T-cell (primary cell): Measurements from ENCODE around the gene DNAH10. TPM values are rescaled to one million over a fixed set of nuclear protein-coding genes. Genes with fewer than 3 reads are reported as not detected.

Source experiments
- ATAC-seq, 4 experiments: fragments of 200-7000 bp in 3 of 4; fragments of 150-1000 bp in 1 of 4; cut with Tn5 transposase; replicated peaks in 1 of 4; 1 replicate in 3 of 4; 2 replicates in 1 of 4; pipeline ENCODE4 v1.10.0; 2021; ENCODE audit warnings: moderate library complexity in 3 of 4, mild to moderate bottlenecking in 2 of 4, moderate number of reproducible peaks in 1 of 4
- CTCF ChIA-PET, 2 donors: fragments of 300-600 bp; sonication (Branson Sonifier 250); formaldehyde crosslinking; loops; one replicate each; lab custom pipeline; 2022; ENCODE audit warnings: antibody characterized with exemption in 2 of 2; lab: Charles Lee
- POLR2A ChIA-PET, 2 donors: fragments of 300-600 bp; sonication (Branson Sonifier 250); formaldehyde crosslinking; loops; one replicate each; lab custom pipeline; 2022; ENCODE audit warnings: antibody characterized with exemption in 2 of 2; lab: Charles Lee
- DNase-seq, 35 experiments: peaks; one replicate each; pipeline versions ENCODE4 v3.0.0 to v3.0.0-alpha.2; 2013 to 2023
- H3K27ac ChIP-seq: one replicate; pipeline ENCODE4 v1.5.1; 2013; ENCODE audit warnings: low read length
- H3K27me3 ChIP-seq, 2 experiments: replicated peaks in 1 of 2; 1 replicate in 1 of 2; 2 replicates in 1 of 2; pipeline versions ENCODE4 v1.6.1 to v1.7.0; 2013; ENCODE audit warnings: low read length in 1 of 2, mixed read lengths in 1 of 2; ENCODE audit not compliant: control insufficient read depth in 2 of 2, insufficient read depth in 2 of 2; ENCODE audit errors: extremely low read depth in 1 of 2
- H3K36me3 ChIP-seq, 2 donors: 1 replicate in 1 of 2; 2 replicates in 1 of 2; pipeline versions ENCODE4 v1.6.1 to v1.7.0; 2013; ENCODE audit warnings: low read length in 1 of 2; ENCODE audit not compliant: control insufficient read depth in 2 of 2, insufficient read depth in 1 of 2; ENCODE audit errors: extremely low read depth in 1 of 2
- H3K4me1 ChIP-seq, 2 experiments: 1 replicate in 1 of 2; 2 replicates in 1 of 2; pipeline versions ENCODE4 v1.6.1 to v1.7.0; 2013; ENCODE audit warnings: low read length in 2 of 2, mixed read lengths in 1 of 2; ENCODE audit not compliant: insufficient read depth in 2 of 2, control insufficient read depth in 1 of 2; ENCODE audit errors: extremely low read depth in 1 of 2
- H3K4me3 ChIP-seq, 2 donors: 1 replicate in 1 of 2; 2 replicates in 1 of 2; pipeline versions ENCODE4 v1.5.1 to v1.7.0; 2013; ENCODE audit warnings: mild to moderate bottlenecking in 2 of 2, low read length in 1 of 2, moderate library complexity in 1 of 2; ENCODE audit not compliant: control insufficient read depth in 1 of 2; ENCODE audit errors: extremely low read depth in 1 of 2
- H3K9me3 ChIP-seq: 2 replicates; pipeline ENCODE4 v1.7.0; 2013
- H3K27ac Mint-ChIP-seq, 2 donors: one replicate each; pipeline ENCODE4 v1.8.0; 2020 to 2021; ENCODE audit warnings: mild to moderate bottlenecking in 2 of 2, mixed read lengths in 2 of 2
- H3K27me3 Mint-ChIP-seq, 2 donors: one replicate each; pipeline ENCODE4 v1.8.0; 2021 to 2022; ENCODE audit warnings: mixed read lengths in 2 of 2
- H3K36me3 Mint-ChIP-seq: one replicate; pipeline ENCODE4 v1.8.0; 2021; ENCODE audit warnings: mixed read lengths
- H3K4me1 Mint-ChIP-seq, 3 donors: one replicate each; pipeline ENCODE4 v1.8.0; 2020 to 2022; ENCODE audit warnings: mixed read lengths in 3 of 3, mild to moderate bottlenecking in 1 of 3
- H3K4me3 Mint-ChIP-seq, 3 donors: one replicate each; pipeline ENCODE4 v1.8.0; 2020 to 2022; ENCODE audit warnings: mild to moderate bottlenecking in 3 of 3, mixed read lengths in 3 of 3, moderate library complexity in 3 of 3
- H3K9me3 Mint-ChIP-seq, 3 donors: one replicate each; pipeline ENCODE4 v1.8.0; 2020 to 2022; ENCODE audit warnings: mixed read lengths in 3 of 3
- WGBS: methylation state at CpG from one replicate; pipeline ENCODE4 v1.1.5; 2013; ENCODE audit warnings: missing lambda C conversion rate; ENCODE audit not compliant: insufficient coverage; 5-methylcytosine and 5-hydroxymethylcytosine counted together
- total RNA-seq, 35 experiments: library from RNA in 6 of 35; stranded (reverse) in 6 of 35; fragments of 120-200 nt in 1 of 35; gene quantifications; one replicate each; pipeline versions ENCODE4 v1.2.1 to v1.2.4 and lab custom pipeline; 2013 to 2026

DNAH10 gene
- total RNA-seq, 5 donors from 2014 or later (not counting 1 experiment from before 2014, with no cell fraction given) = 0.08 to 0.32 (median 0.19) TPM

- POLR2A ChIA-PET = no interaction called here
These were observed 96.9 kb downstream of the DNAH10 start for GRCh38 chr12:123859035-123859434.

GRCh38 chr12:123860377-123860776, 98.3 kb downstream of the DNAH10 start:
- Mint-ChIP-seq H3K27ac (no peak overlapping the region), H3K4me3 (no peak overlapping the region), H3K27me3 (peaks cover 0 to 5% of the 10 kb centered on the region in 2 donors), H3K36me3 (no peaks in the 10 kb centered on the region), H3K9me3 (no peaks in the 10 kb centered on the region), H3K4me1 (no peaks in the 10 kb centered on the region)
- Histone ChIP-seq H3K36me3 (no peaks in the 10 kb centered on the region), H3K27me3 (peaks cover 0 to 10% of the 10 kb centered on the region in 2 experiments), H3K4me1 (no peaks in the 10 kb centered on the region), H3K27ac (no peak overlapping the region), H3K9me3 (no peaks in the 10 kb centered on the region), H3K4me3 (no peak overlapping the region)
- ATAC-seq (no peak), DNase-seq (no peak)
- 67% methylated on average over 1 of the region's 3 CpGs for WGBS
- ChIA-PET CTCF (no interaction called here), POLR2A (no interaction called here)

More at GRCh38 chr12:123859035-123859434, 96.9 kb downstream of the DNAH10 start:
- no peaks in the 10 kb centered on the region for H3K4me1 Mint-ChIP-seq
- Histone ChIP-seq H3K36me3 (no peaks in the 10 kb centered on the region), H3K9me3 (no peaks in the 10 kb centered on the region), H3K4me3 (no peak overlapping the region), H3K4me1 (no peaks in the 10 kb centered on the region), H3K27me3 (peaks cover 0 to 10% of the 10 kb centered on the region in 2 experiments), H3K27ac (no peak overlapping the region)
- ATAC-seq = no peak
- WGBS = 92% methylated on average over 8 of the region's 13 CpGs
- H3K36me3 Mint-ChIP-seq = no peaks in the 10 kb centered on the region
- H3K27me3 Mint-ChIP-seq = peaks cover 0 to 5% of the 10 kb centered on the region in 2 donors
- H3K9me3 Mint-ChIP-seq = no peaks in the 10 kb centered on the region
- CTCF ChIA-PET = no interaction called here
- no peak overlapping the region for H3K27ac Mint-ChIP-seq
- no peak overlapping the region for H3K4me3 Mint-ChIP-seq
- no peak for DNase-seq

GRCh38 chr12:123861392-123861791, 99.3 kb downstream of the DNAH10 start:
- ChIA-PET POLR2A (no interaction called here), CTCF (no interaction called here)
- Mint-ChIP-seq H3K4me1 (no peaks in the 10 kb centered on the region), H3K4me3 (no peak overlapping the region), H3K36me3 (no peaks in the 10 kb centered on the region), H3K27ac (no peak overlapping the region), H3K9me3 (no peaks in the 10 kb centered on the region), H3K27me3 (peaks cover 0 to 5% of the 10 kb centered on the region in 2 donors)
- Histone ChIP-seq H3K4me1 (no peaks in the 10 kb centered on the region), H3K9me3 (no peaks in the 10 kb centered on the region), H3K27me3 (peaks cover 0 to 8% of the 10 kb centered on the region in 2 experiments), H3K36me3 (no peaks in the 10 kb centered on the region), H3K4me3 (no peak overlapping the region), H3K27ac (no peak overlapping the region)
- DNase-seq (no peak), ATAC-seq (no peak)
- WGBS = 73% methylated on average over 3 of the region's 4 CpGs

- Histone ChIP-seq H3K4me3 (no peak overlapping the region), H3K27me3 (peaks cover 0 to 24% of the 10 kb centered on the region in 2 experiments), H3K27ac (no peak overlapping the region), H3K4me1 (no peaks in the 10 kb centered on the region), H3K9me3 (no peaks in the 10 kb centered on the region), H3K36me3 (no peaks in the 10 kb centered on the region)
- no CpG with 5 or more reads among the region's 1 CpG for WGBS
- DNase-seq (no peak), ATAC-seq (no peak)
- no peak overlapping the region for H3K4me3 Mint-ChIP-seq
- peaks cover 7 to 23% of the 10 kb centered on the region in 2 donors for H3K27me3 Mint-ChIP-seq
- H3K36me3 Mint-ChIP-seq = no peaks in the 10 kb centered on the region
- POLR2A ChIA-PET = no interaction called here
- no peaks in the 10 kb centered on the region for H3K4me1 Mint-ChIP-seq
- CTCF ChIA-PET = no interaction called here
- H3K9me3 Mint-ChIP-seq = no peaks in the 10 kb centered on the region
- H3K27ac Mint-ChIP-seq = no peak overlapping the region
These were observed 105.0 kb downstream of the DNAH10 start for GRCh38 chr12:123867141-123867540.

GRCh38 chr12:123868791-123869190, 106.7 kb downstream of the DNAH10 start:
- H3K9me3 Mint-ChIP-seq = no peaks in the 10 kb centered on the region
- DNase-seq (no peak), ATAC-seq (no peak)
- WGBS = 87% methylated on average over 9 of the region's 10 CpGs
- Histone ChIP-seq H3K4me3 (no peak overlapping the region), H3K27ac (no peak overlapping the region), H3K9me3 (no peaks in the 10 kb centered on the region), H3K4me1 (no peaks in the 10 kb centered on the region), H3K36me3 (no peaks in the 10 kb centered on the region), H3K27me3 (peaks cover 0 to 24% of the 10 kb centered on the region in 2 experiments)
- POLR2A ChIA-PET = no interaction called here
- CTCF ChIA-PET = no interaction called here
- no peak overlapping the region for H3K4me3 Mint-ChIP-seq
- no peak overlapping the region for H3K27ac Mint-ChIP-seq
- H3K27me3 Mint-ChIP-seq = peaks cover 7 to 23% of the 10 kb centered on the region in 2 donors
- H3K4me1 Mint-ChIP-seq = no peaks in the 10 kb centered on the region
- H3K36me3 Mint-ChIP-seq = no peaks in the 10 kb centered on the region

- Mint-ChIP-seq H3K4me3 (no peak overlapping the region), H3K27ac (no peak overlapping the region), H3K36me3 (no peaks in the 10 kb centered on the region), H3K4me1 (no peaks in the 10 kb centered on the region), H3K27me3 (peaks cover 0 to 16% of the 10 kb centered on the region in 2 donors), H3K9me3 (no peaks in the 10 kb centered on the region)
- POLR2A ChIA-PET = no interaction called here
- no peaks in the 10 kb centered on the region for H3K4me1 ChIP-seq
- no peak overlapping the region for H3K27ac ChIP-seq
- H3K36me3 ChIP-seq = no peaks in the 10 kb centered on the region
- ATAC-seq (no peak), DNase-seq (no peak)
- no peaks in the 10 kb centered on the region for H3K9me3 ChIP-seq
- WGBS = 60% methylated on average over 1 of the region's 3 CpGs
- peaks cover 0 to 18% of the 10 kb centered on the region in 2 experiments for H3K27me3 ChIP-seq
- H3K4me3 ChIP-seq = no peak overlapping the region
- CTCF ChIA-PET = no interaction called here
These were observed 111.7 kb downstream of the DNAH10 start for GRCh38 chr12:123873793-123874192.

- no peak overlapping the region for H3K4me3 Mint-ChIP-seq
- H3K27ac ChIP-seq = no peak overlapping the region
- no peaks in the 10 kb centered on the region for H3K27me3 ChIP-seq
- H3K4me1 ChIP-seq = no peaks in the 10 kb centered on the region
- 17% methylated on average over 2 of the region's 6 CpGs for WGBS
- H3K4me1 Mint-ChIP-seq = no peaks in the 10 kb centered on the region
- ChIA-PET CTCF (no interaction called here), POLR2A (no interaction called here)
- ATAC-seq = no peak
- peaks cover 4 to 14% of the 10 kb centered on the region in 2 donors for H3K27me3 Mint-ChIP-seq
- H3K36me3 Mint-ChIP-seq = no peaks in the 10 kb centered on the region
- no peaks in the 10 kb centered on the region for H3K9me3 ChIP-seq
- H3K9me3 Mint-ChIP-seq = no peaks in the 10 kb centered on the region
- DNase-seq = no peak
- no peak overlapping the region for H3K27ac Mint-ChIP-seq
- H3K36me3 ChIP-seq = no peaks in the 10 kb centered on the region
- no peak overlapping the region for H3K4me3 ChIP-seq
These were observed 115.9 kb downstream of the DNAH10 start for GRCh38 chr12:123877968-123878367.
